NOMO-1 treated with DMSO at 0.1 percent for 48 hours (cell line): ENCODE data around the gene GBA3.

Source experiments
- DNase-seq: peaks from one replicate; lab custom pipeline; 2025; ENCODE audit not compliant: unreplicated experiment; lab: John Stamatoyannopoulos, UW

GBA3 gene

DNA sequence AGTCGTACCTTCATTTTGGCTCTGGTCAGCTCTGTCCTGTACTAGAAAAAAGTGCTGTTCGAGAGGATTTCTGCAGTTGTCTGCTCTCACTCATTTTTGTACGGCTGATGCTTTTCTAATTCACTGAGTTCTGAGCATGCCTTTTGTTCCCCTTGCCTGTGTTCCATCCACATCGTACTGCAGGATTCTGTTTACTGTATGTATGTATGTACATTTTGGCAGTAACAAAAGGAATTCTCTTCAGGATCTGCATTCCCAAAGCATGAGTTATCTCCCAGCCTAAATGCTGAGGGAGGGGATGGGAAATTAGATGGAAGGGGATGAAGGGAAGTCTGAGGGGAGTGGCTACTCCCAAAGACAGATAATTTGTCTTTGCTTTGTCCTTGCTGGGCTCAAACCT, 87.6 kb downstream of the GBA3 start:
- no peak for DNase-seq

DNA sequence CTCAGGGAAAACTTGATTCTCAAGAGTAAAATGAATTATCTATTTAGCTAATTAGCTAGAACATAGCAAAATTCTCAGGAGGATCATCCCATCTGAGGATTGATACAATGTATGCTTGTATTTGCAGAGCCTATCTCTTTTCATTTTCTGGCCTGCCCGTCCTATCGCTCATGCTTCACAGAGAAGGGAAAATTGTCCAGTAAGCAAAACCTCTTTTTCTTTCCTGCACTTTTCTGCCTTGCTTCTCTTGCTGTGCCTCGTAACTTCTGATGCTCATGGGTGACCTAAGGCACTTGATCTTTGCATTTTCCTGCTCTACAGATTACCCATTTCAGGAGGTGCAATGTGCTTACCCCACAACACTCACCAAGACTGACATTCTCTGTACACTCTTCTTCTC, 88.1 kb downstream of the GBA3 start:
- DNase-seq, result no peak

DNA sequence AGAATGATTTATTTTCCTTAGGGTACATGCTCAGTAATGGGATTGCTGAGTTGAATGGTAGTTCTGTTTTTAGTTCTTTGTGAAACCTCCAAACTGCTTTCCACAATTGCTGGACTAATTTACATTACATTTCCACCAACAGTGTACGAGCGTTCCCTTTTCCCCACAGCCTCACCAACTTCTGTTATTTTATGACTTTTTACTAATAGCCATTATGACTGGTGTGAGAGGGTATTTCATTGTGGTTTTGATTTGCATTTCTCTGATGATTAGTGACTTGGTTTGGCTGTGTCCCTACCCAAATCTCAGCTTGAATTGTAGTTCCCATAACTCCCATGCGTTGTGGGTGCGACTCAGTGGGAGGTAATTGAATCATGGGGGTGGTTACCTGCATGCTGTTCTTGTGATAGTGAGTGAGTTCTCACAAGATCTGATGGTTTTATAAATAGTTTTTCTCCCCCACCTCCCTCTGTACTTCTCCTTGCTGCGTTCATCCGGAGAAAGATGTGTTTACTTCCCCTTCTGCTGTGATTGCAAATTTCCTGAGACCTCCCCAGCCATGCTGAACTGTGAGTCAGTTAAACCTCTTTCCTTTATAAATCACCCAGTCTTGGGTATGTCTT, 95.1 kb downstream of the GBA3 start:
- DNase-seq, result peak; percentile 76

DNA sequence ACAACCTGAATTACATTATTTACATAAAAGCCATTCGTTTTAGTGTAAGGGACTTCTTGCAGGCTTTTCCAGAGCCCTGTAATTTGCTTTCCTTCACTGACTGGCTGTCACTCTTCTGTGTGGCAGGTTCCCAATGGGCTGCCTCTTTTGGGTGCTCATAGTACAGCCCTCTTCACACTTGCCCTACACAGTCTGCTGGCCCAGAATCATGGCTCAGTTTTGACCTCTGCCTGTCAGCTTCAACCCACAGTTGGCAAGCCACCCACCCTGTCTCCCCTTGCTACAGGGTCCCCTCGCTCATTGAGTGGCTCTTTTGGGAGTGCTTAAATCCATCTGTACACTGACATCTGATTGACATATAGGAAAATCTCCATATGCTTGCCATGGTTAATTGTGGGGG, 97.9 kb downstream of the GBA3 start:
- no peak for DNase-seq

DNA sequence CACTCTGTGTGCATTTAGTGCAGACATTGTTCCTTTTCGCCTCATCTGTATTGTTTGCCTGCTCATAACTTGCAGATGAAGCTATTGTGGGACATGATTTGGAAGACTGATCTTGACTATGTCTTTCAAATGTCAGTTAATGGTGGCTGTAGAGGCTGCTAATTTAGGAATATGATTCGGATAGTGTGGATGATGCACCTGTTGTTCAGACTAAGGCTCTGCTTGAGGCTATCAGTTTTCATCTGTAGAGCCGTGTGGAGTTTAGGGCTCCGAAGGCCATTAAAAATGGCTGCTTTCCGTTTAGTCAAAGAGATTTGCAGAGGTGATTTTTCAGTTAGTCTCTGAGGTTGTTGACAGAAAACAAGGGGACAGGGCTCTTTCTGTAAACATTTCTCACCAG, 102.0 kb downstream of the GBA3 start:
- DNase-seq, result no peak

DNA sequence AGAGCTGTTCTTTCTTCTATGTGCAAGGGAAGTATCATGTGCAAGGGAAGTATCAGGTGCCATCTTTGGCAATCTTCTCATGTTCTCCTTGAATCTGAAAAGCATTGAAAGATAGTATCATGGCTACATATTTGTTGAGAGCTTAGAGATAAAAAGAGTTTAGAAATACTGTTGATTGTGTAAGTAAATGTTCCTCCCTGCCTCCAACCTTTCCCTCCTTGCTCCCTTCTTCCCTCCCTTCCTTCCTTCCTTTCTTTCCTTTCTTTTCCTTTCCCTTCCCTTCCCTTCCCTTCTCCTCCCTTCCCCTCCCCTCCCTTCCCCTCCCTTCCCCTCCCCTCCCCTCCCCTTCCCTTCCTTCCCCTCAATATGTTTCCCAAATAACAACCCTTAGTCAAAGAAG, 108.7 kb downstream of the GBA3 start:
- no peak for DNase-seq

DNA sequence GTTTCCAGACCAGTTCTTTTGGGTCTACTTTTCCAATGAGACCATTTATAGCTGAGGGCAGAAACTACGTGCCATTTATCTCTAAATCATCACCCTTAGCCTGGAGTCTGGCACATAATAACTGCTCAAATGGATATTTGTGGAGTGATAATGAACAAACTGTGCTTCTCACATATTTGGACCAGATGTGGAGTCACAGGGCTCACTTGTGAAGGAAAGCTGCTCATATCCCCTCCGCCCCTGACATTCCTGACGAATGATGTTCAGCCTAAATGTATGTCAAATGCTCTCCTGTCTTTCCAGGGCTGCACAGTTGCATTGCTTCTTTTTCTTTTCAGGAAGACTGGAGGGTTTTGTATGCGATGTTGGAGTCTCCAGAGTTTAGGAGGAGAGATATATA, 110.1 kb downstream of the GBA3 start:
- no peak for DNase-seq

DNA sequence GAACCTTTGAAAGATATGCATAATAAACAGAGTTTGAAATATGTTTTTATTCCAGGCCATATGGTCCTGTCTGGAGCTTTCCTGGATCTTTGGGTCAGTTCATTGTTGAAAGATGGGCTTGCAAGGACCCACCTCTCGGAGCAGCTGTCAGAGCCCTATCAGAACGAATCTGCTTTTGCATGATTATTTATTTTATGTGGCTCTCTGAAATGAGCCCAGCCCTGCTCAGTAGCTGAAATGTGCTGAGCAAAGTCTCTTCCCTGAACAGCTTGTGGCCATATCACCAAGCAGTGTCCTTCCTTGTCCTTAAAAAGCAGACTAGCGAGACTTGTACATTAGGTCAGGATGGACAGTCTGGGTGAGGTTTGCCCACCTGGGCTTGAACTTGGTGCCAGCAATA, 110.8 kb downstream of the GBA3 start:
- no peak for DNase-seq

DNA sequence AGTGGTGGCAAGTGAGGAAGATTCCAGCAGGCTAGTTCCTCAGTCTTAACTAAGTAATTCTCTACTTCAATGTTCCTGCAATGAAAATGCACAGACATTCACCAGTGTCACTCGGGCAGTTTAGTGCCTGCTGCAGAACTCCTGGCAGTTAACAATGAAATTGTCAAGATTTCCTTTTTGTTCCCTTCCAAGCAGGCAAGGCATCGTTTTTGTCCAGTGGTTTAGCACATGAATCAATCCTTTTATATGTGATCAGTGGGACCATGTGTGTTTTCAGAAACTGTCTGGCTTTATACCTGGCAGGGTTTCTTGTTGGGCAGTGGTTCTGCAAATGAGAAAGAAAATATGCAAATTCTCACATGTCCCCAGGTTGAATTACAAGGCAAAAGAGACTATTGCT, 122.2 kb downstream of the GBA3 start:
- no peak for DNase-seq

DNA sequence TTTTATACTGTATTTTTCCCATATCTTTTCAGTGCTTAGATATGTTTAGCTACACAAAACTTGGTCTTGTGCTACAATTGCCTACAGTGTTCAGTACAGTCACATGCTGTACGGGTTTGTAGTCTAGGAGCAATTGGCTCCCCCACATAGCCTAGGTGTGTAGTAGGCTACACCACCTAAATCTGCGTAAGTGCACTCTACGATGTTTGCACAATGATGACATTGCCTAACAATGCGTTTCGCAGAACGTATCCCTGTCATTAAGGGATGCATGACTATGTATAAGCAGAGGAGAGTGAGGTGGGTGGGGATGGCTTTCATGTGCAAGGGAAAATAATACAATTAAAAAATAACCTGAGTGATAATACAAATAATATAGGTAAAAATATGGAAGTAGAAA, 131.4 kb downstream of the GBA3 start:
- DNase-seq, result no peak

DNA sequence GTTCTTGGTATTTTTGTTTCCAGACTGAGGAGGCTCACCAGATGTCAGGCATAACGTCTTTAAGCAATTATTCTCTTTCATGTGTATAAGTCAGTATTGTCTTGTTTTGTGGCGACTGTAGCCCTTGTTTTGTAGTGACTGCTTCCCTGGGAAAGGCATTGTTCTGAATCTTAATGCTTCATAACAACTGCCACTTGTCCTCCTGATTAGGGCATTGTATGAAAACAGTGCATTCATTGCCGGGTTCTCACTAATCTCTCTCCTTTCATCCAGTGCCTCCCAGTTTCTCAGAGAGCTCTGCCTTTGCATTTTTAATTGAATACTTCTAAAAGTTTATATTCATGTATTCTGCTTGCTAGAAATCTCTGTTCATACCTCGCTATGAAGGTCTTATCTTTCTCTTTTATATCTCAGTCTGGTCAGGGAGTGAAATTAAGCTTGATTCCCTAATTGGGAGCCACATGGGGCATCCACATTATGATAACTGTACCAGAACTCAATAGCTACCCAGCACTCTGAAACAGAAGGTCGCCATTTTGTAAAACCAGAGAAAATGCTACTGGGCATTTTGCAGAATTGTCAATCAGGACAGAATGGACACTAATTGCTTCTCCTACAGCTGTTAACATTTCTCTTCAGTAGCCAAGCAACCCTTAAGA, 149.8 kb downstream of the GBA3 start:
- DNase-seq, result no peak

DNA sequence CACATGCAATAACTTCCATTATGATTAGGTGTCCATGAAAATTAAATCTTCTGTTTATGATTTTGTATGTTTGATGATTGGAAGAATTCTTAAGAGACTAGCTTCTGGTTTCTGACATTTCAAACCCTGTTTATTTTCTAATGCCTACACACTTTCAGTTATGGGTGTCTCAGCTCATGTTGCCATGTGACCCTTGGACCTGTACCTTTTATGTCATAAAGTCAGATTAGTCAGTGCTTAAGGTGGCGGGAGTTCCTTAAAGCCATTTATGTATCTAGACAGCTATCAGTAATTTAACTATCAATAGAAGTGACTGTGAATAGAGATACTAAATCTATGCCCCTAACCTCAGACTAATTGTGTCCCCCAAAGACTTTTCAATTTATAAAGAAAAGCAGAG, 155.6 kb downstream of the GBA3 start:
- no peak for DNase-seq

DNA sequence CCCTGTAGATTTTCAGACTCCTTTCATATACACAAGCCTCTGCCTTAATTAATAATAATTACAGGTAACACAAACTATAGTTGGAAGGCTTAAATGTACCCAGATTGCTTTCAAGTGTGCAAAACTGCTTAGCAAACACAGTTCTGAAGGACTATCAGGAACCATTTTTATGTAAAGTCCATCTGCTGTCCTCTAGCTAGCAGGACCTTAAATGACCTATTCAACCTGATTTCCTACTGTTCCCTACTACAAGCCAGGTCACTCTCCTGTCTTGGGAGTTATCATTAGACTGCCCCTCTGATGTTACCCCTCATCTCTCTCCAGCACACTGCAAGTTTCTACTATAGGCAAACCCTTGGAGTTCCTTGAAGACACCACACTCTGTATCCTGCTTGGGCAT, 157.3 kb downstream of the GBA3 start:
- DNase-seq, result no peak

DNA sequence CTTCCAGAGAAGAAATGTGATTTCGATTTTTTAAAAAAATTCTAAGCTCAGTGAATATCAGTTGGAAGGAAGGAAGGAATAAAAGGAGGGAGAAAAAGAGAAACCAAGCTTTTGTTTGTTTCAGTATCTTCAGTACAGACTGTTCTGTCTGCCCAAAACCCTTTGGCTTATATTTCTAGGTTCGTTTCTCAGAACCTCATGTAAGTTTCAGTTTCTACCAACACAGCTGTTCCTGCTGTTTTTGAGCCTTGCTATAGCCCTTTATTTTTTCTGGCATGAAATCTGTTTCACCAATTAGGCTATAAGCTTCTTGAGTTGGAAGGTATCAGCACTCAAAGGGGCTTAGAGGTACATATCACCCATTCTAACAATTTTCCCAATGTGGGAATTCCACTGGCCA, 157.9 kb downstream of the GBA3 start:
- no peak for DNase-seq

DNA sequence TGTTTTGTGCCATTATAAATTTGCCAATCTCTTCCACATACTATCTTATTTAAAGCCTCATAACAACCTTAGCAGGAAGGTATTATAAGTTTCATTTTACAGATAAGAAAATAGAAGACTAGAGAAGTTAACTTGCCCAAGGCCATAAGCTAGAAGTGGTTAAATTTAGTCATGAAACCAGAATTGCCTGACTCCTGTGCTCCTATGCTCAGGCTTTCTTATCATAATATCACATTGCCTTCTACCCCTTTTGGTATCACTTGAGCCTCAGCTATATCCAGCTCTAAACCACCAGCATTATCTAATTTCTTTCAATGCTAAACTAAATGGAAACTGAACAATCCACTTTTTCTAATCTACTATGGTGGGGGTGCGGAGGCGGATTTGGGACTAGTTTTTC, 164.7 kb downstream of the GBA3 start:
- DNase-seq, result no peak

DNA sequence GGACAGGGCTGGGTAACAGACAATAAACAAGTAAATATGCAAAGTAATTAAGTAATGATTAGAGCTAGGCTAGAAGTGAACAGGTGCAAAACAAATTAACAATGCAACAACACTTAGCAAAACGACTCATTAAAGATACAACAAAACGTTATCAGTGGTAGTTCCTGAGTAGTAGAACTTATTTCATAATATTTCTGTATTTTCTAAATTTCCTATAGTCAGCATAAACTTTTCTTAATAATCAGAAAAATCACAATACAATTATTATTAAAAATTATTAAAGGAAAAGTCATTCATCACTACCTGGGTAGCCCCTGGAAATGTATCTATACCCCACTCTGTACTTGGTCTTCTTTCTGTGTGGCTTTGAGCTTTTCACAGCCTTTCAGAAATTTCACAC, 166.6 kb downstream of the GBA3 start:
- no peak for DNase-seq
